ENCODE data around the gene BTBD1. TPM values are rescaled to one million over a fixed set of nuclear protein-coding genes. Genes with fewer than 3 reads are reported as not detected.

BTBD1 gene
- total and polyA plus RNA-seq, 2 experiments from 2014 or later = 60.3 to 121 TPM

- H3K4me1 ChIP-seq (ENCODE audit: insufficient read depth) = no peaks in the 10 kb centered on the region
- no peak for TF ChIP-seq EZH2phosphoT487 (IDR thresholded peaks at IDR 0.05; ENCODE audit: insufficient read depth, low read depth)
- TF ChIP-seq EZH2 (IDR thresholded peaks at IDR 0.05; ENCODE audit: insufficient read depth, poor library complexity, severe bottlenecking) = no peak
- no peaks in the 10 kb centered on the region for H3K79me2 ChIP-seq (ENCODE audit: insufficient read depth)
- H3K4me2 ChIP-seq (ENCODE audit: unreplicated experiment) = peak within 1 kb of the TSS; percentile 42
- no peaks in the 10 kb centered on the region for H3K9me2 ChIP-seq (ENCODE audit: insufficient read depth)
- H3F3A ChIP-seq (ENCODE audit: insufficient read depth) = no peaks in the 10 kb centered on the region
- H3K36me3 ChIP-seq (ENCODE audit: low read depth) = no peaks in the 10 kb centered on the region
- peak within 1 kb of the TSS; percentile 63 for H3K4me3 ChIP-seq
- no peaks in the 10 kb centered on the region for H3K9me3 ChIP-seq (ENCODE audit: low read depth)
- no peaks in the 10 kb centered on the region for H4K20me1 ChIP-seq (ENCODE audit: insufficient read depth)
- H3K27me3 ChIP-seq (replicated peaks; ENCODE audit: insufficient read depth) = peaks cover 40% of the 10 kb centered on the region
- WGBS, 2 experiments (ENCODE audit: low coverage in 1 of 2, low lambda C conversion rate in 2 of 2, missing lambda C conversion rate in 2 of 2) = 3 to 4% methylated on average over 17 to 84 of the region's 97 CpGs
- no peak within 1 kb of the TSS for H3K27ac ChIP-seq
- in situ Hi-C loops (cut with MboI) = no loop called here
- DNase-seq = peak; percentile 21
- peak within 1 kb of the TSS; percentile 71 for H2AFZ ChIP-seq
- H3K9ac ChIP-seq = no peak within 1 kb of the TSS
These were observed 40.2 kb upstream of the BTBD1 start, which contains the start of gene TM6SF1 for GRCh38 chr15:83106994-83107840. Gene TM6SF1, plus strand, starts transcription at chr15:83107645. Its CDS starts 36 bp downstream, at chr15:83107681.

GRCh38 chr15:83105440-83105839 is 38.4 kb upstream of the BTBD1 start:
- Histone ChIP-seq H3K9me3 (ENCODE audit: low read depth) (no peaks in the 10 kb centered on the region), H3K4me1 (ENCODE audit: insufficient read depth) (no peaks in the 10 kb centered on the region), H3K4me2 (ENCODE audit: unreplicated experiment) (no peak overlapping the region), H3K9ac (no peak overlapping the region), H2AFZ (no peak overlapping the region), H4K20me1 (ENCODE audit: insufficient read depth) (no peaks in the 10 kb centered on the region), H3K27ac (no peak overlapping the region), H3K79me2 (ENCODE audit: insufficient read depth) (no peaks in the 10 kb centered on the region), H3K36me3 (ENCODE audit: low read depth) (no peaks in the 10 kb centered on the region), H3F3A (ENCODE audit: insufficient read depth) (no peaks in the 10 kb centered on the region), H3K4me3 (no peak overlapping the region), H3K27me3 (replicated peaks; ENCODE audit: insufficient read depth) (peaks cover 40% of the 10 kb centered on the region), H3K9me2 (ENCODE audit: insufficient read depth) (no peaks in the 10 kb centered on the region)
- DNase-seq = no peak
- no peak for TF ChIP-seq EZH2 (IDR thresholded peaks at IDR 0.05; ENCODE audit: insufficient read depth, poor library complexity, severe bottlenecking)
- TF ChIP-seq EZH2phosphoT487 (IDR thresholded peaks at IDR 0.05; ENCODE audit: insufficient read depth, low read depth) = no peak
- WGBS, 2 experiments (ENCODE audit: low coverage in 1 of 2, low lambda C conversion rate in 2 of 2, missing lambda C conversion rate in 2 of 2) = 55 to 81% methylated on average over 1 of the region's 1 CpG
- in situ Hi-C loops (cut with MboI) = no loop called here

- H4K20me1 ChIP-seq (ENCODE audit: insufficient read depth) = no peaks in the 10 kb centered on the region
- no peaks in the 10 kb centered on the region for H3K36me3 ChIP-seq (ENCODE audit: low read depth)
- H3K9me2 ChIP-seq (ENCODE audit: insufficient read depth) = no peaks in the 10 kb centered on the region
- no peak for DNase-seq
- TF ChIP-seq EZH2phosphoT487 (IDR thresholded peaks at IDR 0.05; ENCODE audit: insufficient read depth, low read depth) = no peak
- TF ChIP-seq EZH2 (IDR thresholded peaks at IDR 0.05; ENCODE audit: insufficient read depth, poor library complexity, severe bottlenecking) = no peak
- in situ Hi-C loops (cut with MboI) = no loop called here
- no peak overlapping the region for H3K27ac ChIP-seq
- H3K79me2 ChIP-seq (ENCODE audit: insufficient read depth) = no peaks in the 10 kb centered on the region
- H3K4me1 ChIP-seq (ENCODE audit: insufficient read depth) = no peaks in the 10 kb centered on the region
- no peak overlapping the region for H3K4me3 ChIP-seq
- H3K9ac ChIP-seq = no peak overlapping the region
- H3F3A ChIP-seq (ENCODE audit: insufficient read depth) = no peaks in the 10 kb centered on the region
- WGBS, 2 experiments (ENCODE audit: low coverage in 1 of 2, low lambda C conversion rate in 2 of 2, missing lambda C conversion rate in 2 of 2) = 81 to 83% methylated on average over 4 of the region's 4 CpGs
- H3K4me2 ChIP-seq (ENCODE audit: unreplicated experiment) = no peak overlapping the region
- H3K27me3 ChIP-seq (replicated peaks; ENCODE audit: insufficient read depth) = peaks cover 40% of the 10 kb centered on the region
- H2AFZ ChIP-seq = no peak overlapping the region
- no peaks in the 10 kb centered on the region for H3K9me3 ChIP-seq (ENCODE audit: low read depth)
These were observed 37.1 kb upstream of the BTBD1 start for GRCh38 chr15:83104141-83104540.

- no peak overlapping the region for H2AFZ ChIP-seq
- whole genome bisulfite sequencing, 2 experiments (ENCODE audit: low coverage in 1 of 2, low lambda C conversion rate in 2 of 2, missing lambda C conversion rate in 2 of 2) = 25 to 29% methylated on average over 2 of the region's 2 CpGs
- no peaks in the 10 kb centered on the region for H3K9me2 ChIP-seq (ENCODE audit: insufficient read depth)
- no peaks in the 10 kb centered on the region for H4K20me1 ChIP-seq (ENCODE audit: insufficient read depth)
- H3K9ac ChIP-seq = no peak overlapping the region
- H3K4me3 ChIP-seq = no peak overlapping the region
- DNase-seq = no peak
- no peaks in the 10 kb centered on the region for H3K36me3 ChIP-seq (ENCODE audit: low read depth)
- no peaks in the 10 kb centered on the region for H3K9me3 ChIP-seq (ENCODE audit: low read depth)
- no peak overlapping the region for H3K4me2 ChIP-seq (ENCODE audit: unreplicated experiment)
- H3F3A ChIP-seq (ENCODE audit: insufficient read depth) = no peaks in the 10 kb centered on the region
- H3K27me3 ChIP-seq (replicated peaks; ENCODE audit: insufficient read depth) = peaks cover 35% of the 10 kb centered on the region
- no peak for TF ChIP-seq EZH2 (IDR thresholded peaks at IDR 0.05; ENCODE audit: insufficient read depth, poor library complexity, severe bottlenecking)
- no peak for TF ChIP-seq EZH2phosphoT487 (IDR thresholded peaks at IDR 0.05; ENCODE audit: insufficient read depth, low read depth)
- no peak overlapping the region for H3K27ac ChIP-seq
- H3K79me2 ChIP-seq (ENCODE audit: insufficient read depth) = no peaks in the 10 kb centered on the region
- H3K4me1 ChIP-seq (ENCODE audit: insufficient read depth) = no peaks in the 10 kb centered on the region
- in situ Hi-C loops (cut with MboI) = no loop called here
These were observed 35.3 kb upstream of the BTBD1 start for GRCh38 chr15:83102346-83102745.
